ENCODE results near the gene SF3B4.

Gene SF3B4

GRCh38 chr1:149967646-149968045 lies 40.0 kb upstream of the SF3B4 start (continued):
- no peak for TF ChIP-seq POU6F1 (CRISPR knock-in tag; IDR thresholded peaks at IDR 0.05; ENCODE audit: borderline replicate concordance, low read depth)
- TF ChIP-seq TOX (CRISPR knock-in tag; IDR thresholded peaks at IDR 0.05; ENCODE audit: borderline replicate concordance): no peak
- TF ChIP-seq PATZ1 (CRISPR knock-in tag; IDR thresholded peaks at IDR 0.05; ENCODE audit: borderline replicate concordance): no peak
- TF ChIP-seq BACH2 (CRISPR knock-in tag; IDR thresholded peaks at IDR 0.05; ENCODE audit: borderline replicate concordance): no peak
- no peak for TF ChIP-seq ZNF8 (CRISPR knock-in tag; IDR thresholded peaks at IDR 0.05)
- TF ChIP-seq ARNTL (CRISPR knock-in tag; IDR thresholded peaks at IDR 0.05; ENCODE audit: borderline replicate concordance, low read depth): no peak
- TF ChIP-seq PPARA (CRISPR knock-in tag; IDR thresholded peaks at IDR 0.05; ENCODE audit: borderline replicate concordance): no peak
- TF ChIP-seq GLIS3 (CRISPR knock-in tag; IDR thresholded peaks at IDR 0.05): no peak
- TF ChIP-seq ZC3H10 (CRISPR knock-in tag; IDR thresholded peaks at IDR 0.05): no peak

GRCh38 chr1:149967041-149967440 lies 39.4 kb upstream of the SF3B4 start:
- TF ChIP-seq OSR1 (CRISPR knock-in tag; IDR thresholded peaks at IDR 0.05) (no peak), CSRNP3 (CRISPR knock-in tag; IDR thresholded peaks at IDR 0.05) (no peak), ZC3H10 (CRISPR knock-in tag; IDR thresholded peaks at IDR 0.05) (no peak), ZFP3 (CRISPR knock-in tag; IDR thresholded peaks at IDR 0.05) (no peak), ZNF70 (CRISPR knock-in tag; IDR thresholded peaks at IDR 0.05) (no peak), ZFP30 (CRISPR knock-in tag; IDR thresholded peaks at IDR 0.05) (no peak), PPARA (CRISPR knock-in tag; IDR thresholded peaks at IDR 0.05; ENCODE audit: borderline replicate concordance) (no peak), CREB5 (CRISPR knock-in tag; IDR thresholded peaks at IDR 0.05; ENCODE audit: low read depth) (no peak), CSDC2 (CRISPR knock-in tag; IDR thresholded peaks at IDR 0.05) (no peak), TCF4 (CRISPR knock-in tag; IDR thresholded peaks at IDR 0.05; ENCODE audit: borderline replicate concordance) (no peak), SNAI2 (CRISPR knock-in tag; IDR thresholded peaks at IDR 0.05) (no peak), TOX (CRISPR knock-in tag; IDR thresholded peaks at IDR 0.05; ENCODE audit: borderline replicate concordance) (no peak), TSHZ2 (CRISPR knock-in tag; IDR thresholded peaks at IDR 0.05) (no peak), ESRRG (CRISPR knock-in tag; IDR thresholded peaks at IDR 0.05) (no peak), PATZ1 (CRISPR knock-in tag; IDR thresholded peaks at IDR 0.05; ENCODE audit: borderline replicate concordance) (no peak), ARNTL (CRISPR knock-in tag; IDR thresholded peaks at IDR 0.05; ENCODE audit: borderline replicate concordance, low read depth) (no peak), GLIS3 (CRISPR knock-in tag; IDR thresholded peaks at IDR 0.05) (no peak), ISL1 (CRISPR knock-in tag; IDR thresholded peaks at IDR 0.05) (no peak)
- ATAC-seq: no peak

Data from SK-N-SH treated with all-trans-retinoic acid at 6 μM for 48 hours (cell line).